Type B pancreatic cell (in vitro differentiated cells): ENCODE results near the gene CREBBP. TPM values are rescaled to one million over a fixed set of nuclear protein-coding genes. Genes with fewer than 3 reads are reported as not detected.

Experiments used
- DNase-seq: peaks from one replicate; pipeline ENCODE4 v3.0.0; 2021; ENCODE audit warnings: mixed read lengths; ENCODE audit not compliant: unreplicated experiment; ENCODE audit errors: extremely low spot score
- H3K27ac Mint-ChIP-seq: 2 replicates; pipeline ENCODE4 v1.8.0; 2021; ENCODE audit warnings: mild to moderate bottlenecking, mixed read lengths
- H3K27me3 Mint-ChIP-seq: 2 replicates; pipeline ENCODE4 v1.8.0; 2021; ENCODE audit warnings: mixed read lengths
- H3K36me3 Mint-ChIP-seq: 2 replicates; pipeline ENCODE4 v1.8.0; 2021; ENCODE audit warnings: mixed read lengths
- H3K4me1 Mint-ChIP-seq: one replicate; pipeline ENCODE4 v1.8.0; 2021; ENCODE audit warnings: mixed read lengths; ENCODE audit not compliant: unreplicated experiment
- H3K4me3 Mint-ChIP-seq: 2 replicates; pipeline ENCODE4 v1.8.0; 2021; ENCODE audit warnings: mild to moderate bottlenecking, mixed read lengths
- H3K9me3 Mint-ChIP-seq: 2 replicates; pipeline ENCODE4 v1.8.0; 2021; ENCODE audit warnings: mixed read lengths
- total RNA-seq: library from RNA; stranded (reverse); gene quantifications from 2 replicates; pipeline ENCODE4 v1.2.1, GENCODE V29; 2021; ENCODE audit warnings: low replicate concordance
- TF ChIP-seq, protein P1 (sequence below): fragments of 200-600 bp; sonication (generic); conservative IDR thresholded peaks from 2 replicates; pipeline ENCODE4 v1.5.0; 2021; ENCODE audit warnings: antibody characterized with exemption, mild to moderate bottlenecking

Gene CREBBP
- total RNA-seq, 1 donor from 2014 or later: 93.6 TPM

DNA sequence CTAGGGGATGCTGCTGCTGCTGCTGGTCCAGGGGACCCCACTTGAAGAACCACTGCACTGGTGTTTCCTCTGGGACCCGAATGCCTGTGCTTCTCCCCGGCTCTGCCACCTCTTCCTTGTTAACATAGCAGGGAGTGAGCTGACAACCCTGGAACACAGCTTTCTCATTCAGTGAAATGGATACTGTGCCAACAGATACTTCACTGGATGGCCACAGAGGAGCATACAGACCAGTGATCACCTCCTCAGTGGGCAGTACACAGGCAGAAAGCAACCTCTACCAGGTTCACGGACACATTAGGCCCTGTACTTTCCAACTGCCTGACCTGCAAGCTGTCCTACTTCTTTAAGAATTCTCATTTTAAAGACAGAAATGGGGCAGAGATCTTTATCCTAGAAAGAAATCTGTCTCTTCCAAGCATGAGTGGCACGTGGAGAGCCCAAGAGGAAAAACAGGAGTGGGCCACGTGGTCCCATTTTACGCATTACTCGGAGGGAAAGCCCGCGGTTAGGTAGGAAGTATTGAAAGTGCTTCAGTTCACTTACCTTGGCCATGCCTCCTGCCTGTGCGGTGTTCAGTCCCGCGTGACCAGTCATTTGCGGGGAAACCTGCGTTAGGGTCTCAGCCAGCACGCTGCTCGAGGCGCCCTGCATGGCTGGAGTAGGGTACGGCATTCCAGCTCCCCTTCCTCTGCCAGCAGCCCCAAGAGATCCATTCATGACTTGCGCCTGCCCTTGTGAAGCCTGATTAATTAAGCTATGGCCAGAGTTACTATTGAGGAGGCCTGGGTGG lies 30.6 kb downstream of the CREBBP start:
- TF ChIP-seq, protein P1, sequence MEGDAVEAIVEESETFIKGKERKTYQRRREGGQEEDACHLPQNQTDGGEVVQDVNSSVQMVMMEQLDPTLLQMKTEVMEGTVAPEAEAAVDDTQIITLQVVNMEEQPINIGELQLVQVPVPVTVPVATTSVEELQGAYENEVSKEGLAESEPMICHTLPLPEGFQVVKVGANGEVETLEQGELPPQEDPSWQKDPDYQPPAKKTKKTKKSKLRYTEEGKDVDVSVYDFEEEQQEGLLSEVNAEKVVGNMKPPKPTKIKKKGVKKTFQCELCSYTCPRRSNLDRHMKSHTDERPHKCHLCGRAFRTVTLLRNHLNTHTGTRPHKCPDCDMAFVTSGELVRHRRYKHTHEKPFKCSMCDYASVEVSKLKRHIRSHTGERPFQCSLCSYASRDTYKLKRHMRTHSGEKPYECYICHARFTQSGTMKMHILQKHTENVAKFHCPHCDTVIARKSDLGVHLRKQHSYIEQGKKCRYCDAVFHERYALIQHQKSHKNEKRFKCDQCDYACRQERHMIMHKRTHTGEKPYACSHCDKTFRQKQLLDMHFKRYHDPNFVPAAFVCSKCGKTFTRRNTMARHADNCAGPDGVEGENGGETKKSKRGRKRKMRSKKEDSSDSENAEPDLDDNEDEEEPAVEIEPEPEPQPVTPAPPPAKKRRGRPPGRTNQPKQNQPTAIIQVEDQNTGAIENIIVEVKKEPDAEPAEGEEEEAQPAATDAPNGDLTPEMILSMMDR: no peak
- DNase-seq: no peak
- no peaks in the 10 kb centered on the region for H3K9me3 Mint-ChIP-seq
- no peaks in the 10 kb centered on the region for H3K27me3 Mint-ChIP-seq
- H3K4me1 Mint-ChIP-seq: peaks cover 12% of the 10 kb centered on the region
- no peak overlapping the region for H3K27ac Mint-ChIP-seq
- no peak overlapping the region for H3K4me3 Mint-ChIP-seq
- H3K36me3 Mint-ChIP-seq: peaks cover 28% of the 10 kb centered on the region

GRCh38 chr16:3846595-3847091 lies 33.9 kb downstream of the CREBBP start:
- H3K36me3 Mint-ChIP-seq: peaks cover 25% of the 10 kb centered on the region
- TF ChIP-seq, protein P1: no peak

DNA sequence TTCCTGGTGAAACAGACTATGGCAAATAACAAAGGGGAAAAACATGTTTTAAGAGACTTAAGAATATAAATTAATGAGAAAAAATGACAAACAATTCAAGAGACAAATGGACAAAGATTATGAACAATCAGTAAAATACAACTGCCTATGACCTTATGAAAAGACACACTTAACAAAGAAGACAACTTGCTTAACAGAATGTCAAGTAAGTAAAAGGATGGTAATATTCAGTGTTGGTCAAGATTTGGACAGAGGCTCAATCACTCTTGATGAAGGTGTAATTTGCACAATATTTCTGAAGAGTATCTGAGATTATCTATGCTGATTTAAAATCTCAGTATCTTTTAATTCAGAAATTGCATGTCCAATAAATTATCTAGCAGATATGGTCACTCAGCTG lies 34.4 kb downstream of the CREBBP start:
- Mint-ChIP-seq H3K27ac (no peak overlapping the region), H3K36me3 (peaks cover 25% of the 10 kb centered on the region), H3K4me3 (no peak overlapping the region), H3K4me1 (peaks cover 1% of the 10 kb centered on the region), H3K27me3 (no peaks in the 10 kb centered on the region), H3K9me3 (no peaks in the 10 kb centered on the region)
- DNase-seq: no peak
- TF ChIP-seq, protein P1: no peak

More at GRCh38 chr16:3846595-3847091, 33.9 kb downstream of the CREBBP start:
- no peaks in the 10 kb centered on the region for H3K4me1 Mint-ChIP-seq
- no peak overlapping the region for H3K27ac Mint-ChIP-seq
- DNase-seq: no peak
- H3K9me3 Mint-ChIP-seq: no peaks in the 10 kb centered on the region
- no peaks in the 10 kb centered on the region for H3K27me3 Mint-ChIP-seq
- H3K4me3 Mint-ChIP-seq: no peak overlapping the region

- TF ChIP-seq, protein P1: no peak
- Mint-ChIP-seq H3K27me3 (no peaks in the 10 kb centered on the region), H3K27ac (no peak overlapping the region), H3K4me1 (peaks cover 13% of the 10 kb centered on the region), H3K9me3 (no peaks in the 10 kb centered on the region), H3K36me3 (peaks cover 19% of the 10 kb centered on the region), H3K4me3 (no peak overlapping the region)
- DNase-seq: no peak
These were observed 37.5 kb downstream of the CREBBP start for GRCh38 chr16:3842994-3843393.

DNA sequence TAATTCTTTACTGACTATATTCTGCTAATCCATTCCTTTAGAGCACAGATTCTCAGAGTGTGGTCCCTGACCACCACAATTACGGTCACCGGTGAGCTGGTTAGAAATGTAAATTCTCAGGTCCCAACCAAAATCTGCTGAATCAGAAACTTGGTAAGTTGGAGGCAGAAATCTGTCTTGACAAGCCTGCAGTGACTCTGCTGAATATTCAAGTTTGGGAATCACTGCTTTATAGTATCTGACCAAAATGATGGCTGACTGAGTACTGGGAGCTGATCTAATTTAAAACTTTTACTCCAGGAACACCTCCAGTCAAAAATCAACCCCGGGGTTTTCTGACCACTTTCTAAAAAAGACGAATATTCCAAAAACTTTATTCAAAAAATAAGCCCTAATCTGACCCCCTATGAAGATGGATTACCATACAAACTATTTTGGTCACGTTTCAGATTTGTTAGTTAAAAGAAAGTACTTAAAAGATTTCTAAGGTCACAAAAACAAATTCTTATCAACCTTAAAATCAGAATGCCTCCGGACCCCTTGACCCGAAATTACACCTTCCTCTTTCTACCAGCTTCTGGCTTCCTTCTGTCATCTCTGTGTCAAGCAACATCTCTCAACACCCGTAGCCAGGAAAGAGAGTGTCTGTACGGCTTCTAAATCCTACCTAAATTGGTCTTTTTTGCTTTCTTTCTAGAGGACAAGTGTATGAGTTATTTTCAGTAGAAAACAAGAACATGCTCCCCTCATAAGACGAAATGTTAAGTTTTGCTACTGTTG lies 38.6 kb downstream of the CREBBP start:
- H3K27ac Mint-ChIP-seq: no peak overlapping the region
- DNase-seq: no peak
- H3K9me3 Mint-ChIP-seq: no peaks in the 10 kb centered on the region
- peaks cover 19% of the 10 kb centered on the region for H3K36me3 Mint-ChIP-seq
- no peak overlapping the region for H3K4me3 Mint-ChIP-seq
- H3K4me1 Mint-ChIP-seq: peaks cover 13% of the 10 kb centered on the region
- TF ChIP-seq, protein P1: no peak
- no peaks in the 10 kb centered on the region for H3K27me3 Mint-ChIP-seq
